Measurements from ENCODE around the gene SKOR1. TPM values are rescaled to one million over a fixed set of nuclear protein-coding genes. Genes with fewer than 3 reads are reported as not detected.
A peak's percentile ranks its signal among the peaks of the same experiment; 100 is the strongest.

Gene SKOR1
- total and polyA plus RNA-seq, 2 experiments from 2014 or later, result 0.23 to 0.52 TPM

DNA sequence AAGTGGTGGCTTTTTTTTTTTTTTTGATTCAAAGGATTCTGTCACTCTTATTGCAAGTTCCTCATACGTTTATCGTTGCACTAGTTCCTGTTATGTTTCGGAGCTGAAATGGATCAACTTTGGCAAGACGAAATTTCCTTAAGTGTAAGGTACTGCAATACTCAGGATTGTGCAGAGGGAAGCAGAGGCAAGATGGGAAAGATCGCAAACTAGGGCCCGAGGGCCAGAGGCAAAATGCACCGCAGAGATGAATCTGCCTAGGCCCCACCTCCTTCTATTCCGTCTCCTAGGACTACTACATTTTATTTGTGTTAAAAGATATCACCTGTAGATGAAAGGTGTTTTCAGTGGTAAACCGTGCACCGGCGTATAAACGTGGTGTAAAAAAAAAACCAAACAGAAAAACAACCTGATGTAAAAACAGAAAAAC, 14.2 kb downstream of the SKOR1 start:
- TF ChIP-seq, protein P1, sequence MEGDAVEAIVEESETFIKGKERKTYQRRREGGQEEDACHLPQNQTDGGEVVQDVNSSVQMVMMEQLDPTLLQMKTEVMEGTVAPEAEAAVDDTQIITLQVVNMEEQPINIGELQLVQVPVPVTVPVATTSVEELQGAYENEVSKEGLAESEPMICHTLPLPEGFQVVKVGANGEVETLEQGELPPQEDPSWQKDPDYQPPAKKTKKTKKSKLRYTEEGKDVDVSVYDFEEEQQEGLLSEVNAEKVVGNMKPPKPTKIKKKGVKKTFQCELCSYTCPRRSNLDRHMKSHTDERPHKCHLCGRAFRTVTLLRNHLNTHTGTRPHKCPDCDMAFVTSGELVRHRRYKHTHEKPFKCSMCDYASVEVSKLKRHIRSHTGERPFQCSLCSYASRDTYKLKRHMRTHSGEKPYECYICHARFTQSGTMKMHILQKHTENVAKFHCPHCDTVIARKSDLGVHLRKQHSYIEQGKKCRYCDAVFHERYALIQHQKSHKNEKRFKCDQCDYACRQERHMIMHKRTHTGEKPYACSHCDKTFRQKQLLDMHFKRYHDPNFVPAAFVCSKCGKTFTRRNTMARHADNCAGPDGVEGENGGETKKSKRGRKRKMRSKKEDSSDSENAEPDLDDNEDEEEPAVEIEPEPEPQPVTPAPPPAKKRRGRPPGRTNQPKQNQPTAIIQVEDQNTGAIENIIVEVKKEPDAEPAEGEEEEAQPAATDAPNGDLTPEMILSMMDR (IDR thresholded peaks at IDR 0.05; ENCODE audit: poor library complexity), result no peak
- TF ChIP-seq EZH2 (IDR thresholded peaks at IDR 0.05; ENCODE audit: borderline replicate concordance) (no peak), EZH2phosphoT487 (IDR thresholded peaks at IDR 0.05; ENCODE audit: low read depth, severe bottlenecking, unreplicated experiment) (no peak)
- Histone ChIP-seq H3K27ac (peak overlapping the region; percentile 97), H3K9me2 (replicated peaks; ENCODE audit: insufficient read depth) (no peaks in the 10 kb centered on the region), H3K27me3 (peaks cover 17% of the 10 kb centered on the region), H2AFZ (peak overlapping the region; percentile 34), H3K4me2 (peak overlapping the region; percentile 87), H3K36me3 (replicated peaks; ENCODE audit: insufficient read depth, low read depth) (no peaks in the 10 kb centered on the region), H3K9me3 (ENCODE audit: low read depth) (no peaks in the 10 kb centered on the region), H3K4me3 (peak overlapping the region; percentile 18), H3K4me1 (ENCODE audit: insufficient read depth) (peaks cover 36% of the 10 kb centered on the region), H4K20me1 (ENCODE audit: insufficient read depth, poor library complexity, severe bottlenecking) (no peaks in the 10 kb centered on the region), H3K79me2 (no peaks in the 10 kb centered on the region)
- WGBS (ENCODE audit: low lambda C conversion rate, missing lambda C conversion rate), result 7% methylated on average over 12 of the region's 12 CpGs
- DNase-seq (ENCODE audit: low spot score), result no peak

DNA sequence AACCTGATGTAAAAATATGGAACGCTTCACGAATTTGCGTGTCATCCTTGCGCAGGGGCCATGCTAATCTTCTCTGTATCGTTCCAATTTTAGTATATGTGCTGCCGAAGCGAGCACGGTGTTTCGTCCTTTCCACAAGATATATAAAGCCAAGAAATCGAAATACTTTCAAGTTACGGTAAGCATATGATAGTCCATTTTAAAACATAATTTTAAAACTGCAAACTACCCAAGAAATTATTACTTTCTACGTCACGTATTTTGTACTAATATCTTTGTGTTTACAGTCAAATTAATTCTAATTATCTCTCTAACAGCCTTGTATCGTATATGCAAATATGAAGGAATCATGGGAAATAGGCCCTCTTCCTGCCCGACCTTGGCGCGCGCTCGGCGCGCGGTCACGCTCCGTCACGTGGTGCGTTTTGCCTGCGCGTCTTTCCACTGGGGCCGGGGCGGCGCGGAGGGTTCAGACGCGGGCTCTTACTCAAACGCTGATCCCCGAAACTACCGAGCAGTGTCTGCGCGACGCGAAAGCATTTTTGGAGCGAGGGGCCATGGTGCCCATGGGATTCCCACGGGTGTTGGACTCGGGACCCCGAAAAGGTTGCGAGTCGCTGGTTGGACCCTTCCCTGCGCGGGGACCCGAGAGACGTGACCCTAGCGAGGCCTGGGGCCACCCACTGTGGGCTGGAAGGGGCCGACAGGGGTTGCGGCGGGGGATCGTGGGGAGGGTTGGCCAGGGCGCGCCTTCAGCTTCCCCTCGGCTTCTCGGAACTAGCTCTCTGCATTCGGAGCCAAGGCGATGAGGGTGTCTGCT, 14.8 kb downstream of the SKOR1 start, which contains the start of gene RNU6-1:
TSS of gene RNU6-1 (minus strand) at position 117 of the 820 bp plus-strand sequence.
- H3K9me2 ChIP-seq (replicated peaks; ENCODE audit: insufficient read depth), result no peaks in the 10 kb centered on the region
- no peaks in the 10 kb centered on the region for H3K9me3 ChIP-seq (ENCODE audit: low read depth)
- peak within 1 kb of the TSS; percentile 84 for H3K4me3 ChIP-seq
- peak within 1 kb of the TSS; percentile 87 for H3K4me2 ChIP-seq
- peak within 1 kb of the TSS; percentile 97 for H3K27ac ChIP-seq
- peak within 1 kb of the TSS; percentile 89 for H2AFZ ChIP-seq
- H3K27me3 ChIP-seq, result peaks cover 11% of the 10 kb centered on the region
- peaks cover 32% of the 10 kb centered on the region for H3K4me1 ChIP-seq (ENCODE audit: insufficient read depth)
- TF ChIP-seq EZH2phosphoT487 (IDR thresholded peaks at IDR 0.05; ENCODE audit: low read depth, severe bottlenecking, unreplicated experiment), result no peak
- TF ChIP-seq EZH2 (IDR thresholded peaks at IDR 0.05; ENCODE audit: borderline replicate concordance), result no peak
- TF ChIP-seq, protein P1 (IDR thresholded peaks at IDR 0.05; ENCODE audit: poor library complexity), result no peak
- H3K79me2 ChIP-seq, result no peaks in the 10 kb centered on the region
- 1% methylated on average over 62 of the region's 62 CpGs for WGBS (ENCODE audit: low lambda C conversion rate, missing lambda C conversion rate)
- no peaks in the 10 kb centered on the region for H4K20me1 ChIP-seq (ENCODE audit: insufficient read depth, poor library complexity, severe bottlenecking)
- peak; percentile 95 for DNase-seq (ENCODE audit: low spot score)
- H3K36me3 ChIP-seq (replicated peaks; ENCODE audit: insufficient read depth, low read depth), result no peaks in the 10 kb centered on the region

DNA sequence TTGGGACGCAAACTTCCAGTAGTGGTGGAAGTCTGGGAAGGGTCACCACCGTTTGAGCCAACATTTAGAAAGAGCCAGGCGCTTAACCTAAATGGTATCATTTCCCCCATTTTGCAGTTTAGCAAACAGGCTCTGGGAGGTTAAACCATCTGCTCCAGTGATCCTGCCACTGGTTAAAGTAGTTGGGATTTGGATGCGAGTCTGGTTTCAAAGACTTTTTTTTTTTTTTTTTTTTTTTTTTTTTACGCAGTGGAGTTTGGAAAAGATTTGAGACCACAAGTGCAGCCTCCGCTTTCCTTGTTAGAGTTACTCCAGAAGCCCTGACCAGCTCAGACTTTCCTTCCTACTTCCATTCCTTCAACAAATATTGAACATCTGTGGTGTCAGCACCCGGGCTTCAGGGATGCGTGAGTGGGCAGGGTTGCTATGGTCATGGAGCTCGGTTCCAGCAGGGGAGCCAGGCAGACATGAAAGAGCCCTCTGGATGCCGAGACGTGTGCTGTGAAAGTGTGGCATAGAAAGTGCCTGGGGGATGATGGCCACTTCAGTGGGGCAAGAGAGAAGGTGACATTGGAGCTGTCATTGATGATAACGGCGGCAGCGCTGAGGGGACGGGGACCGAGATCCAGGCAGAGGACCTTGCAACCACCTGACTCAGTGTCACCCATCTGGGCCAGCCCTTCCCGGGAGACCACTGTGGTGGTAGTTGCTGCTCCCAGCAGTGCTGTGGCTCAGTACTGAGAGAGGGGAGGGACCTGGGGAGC, 15.6 kb downstream of the SKOR1 start:
- Histone ChIP-seq H3K4me1 (ENCODE audit: insufficient read depth) (peaks cover 31% of the 10 kb centered on the region), H3K4me3 (peak overlapping the region; percentile 84), H3K27ac (peak overlapping the region; percentile 97), H3K9me2 (replicated peaks; ENCODE audit: insufficient read depth) (no peaks in the 10 kb centered on the region), H3K9me3 (ENCODE audit: low read depth) (no peaks in the 10 kb centered on the region), H2AFZ (peak overlapping the region; percentile 89), H3K36me3 (replicated peaks; ENCODE audit: insufficient read depth, low read depth) (no peaks in the 10 kb centered on the region), H3K27me3 (peaks cover 3% of the 10 kb centered on the region), H3K79me2 (no peaks in the 10 kb centered on the region), H4K20me1 (ENCODE audit: insufficient read depth, poor library complexity, severe bottlenecking) (no peaks in the 10 kb centered on the region), H3K4me2 (peak overlapping the region; percentile 87)
- peak; percentile 61 for DNase-seq (ENCODE audit: low spot score)
- no peak for TF ChIP-seq EZH2phosphoT487 (IDR thresholded peaks at IDR 0.05; ENCODE audit: low read depth, severe bottlenecking, unreplicated experiment)
- TF ChIP-seq, protein P1 (IDR thresholded peaks at IDR 0.05; ENCODE audit: poor library complexity), result peak; percentile 2
- TF ChIP-seq EZH2 (IDR thresholded peaks at IDR 0.05; ENCODE audit: borderline replicate concordance), result no peak
- 13% methylated on average over 17 of the region's 17 CpGs for WGBS (ENCODE audit: low lambda C conversion rate, missing lambda C conversion rate)
